Measurements from ENCODE around the gene EFL1.

DNA sequence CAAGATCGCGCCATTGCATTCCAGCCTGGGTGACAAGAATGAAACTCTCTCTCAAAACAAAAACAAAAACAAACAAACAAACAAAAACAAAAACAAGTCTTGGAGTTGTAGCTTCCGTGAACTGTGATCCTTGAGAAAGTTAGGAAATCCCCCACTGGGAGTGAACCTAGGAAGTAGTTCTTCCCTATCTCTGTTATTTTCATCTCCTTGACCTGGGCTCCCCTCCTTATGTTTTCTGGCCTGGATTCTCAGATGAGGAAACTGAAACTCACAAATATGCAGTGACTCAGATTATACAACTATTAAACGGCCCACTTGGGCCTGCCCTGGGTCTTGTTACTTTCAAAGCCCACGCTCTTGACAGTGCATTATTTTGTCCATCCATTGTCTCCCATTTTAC lies 29.7 kb upstream of the EFL1 start:
- TF ChIP-seq, protein P1, sequence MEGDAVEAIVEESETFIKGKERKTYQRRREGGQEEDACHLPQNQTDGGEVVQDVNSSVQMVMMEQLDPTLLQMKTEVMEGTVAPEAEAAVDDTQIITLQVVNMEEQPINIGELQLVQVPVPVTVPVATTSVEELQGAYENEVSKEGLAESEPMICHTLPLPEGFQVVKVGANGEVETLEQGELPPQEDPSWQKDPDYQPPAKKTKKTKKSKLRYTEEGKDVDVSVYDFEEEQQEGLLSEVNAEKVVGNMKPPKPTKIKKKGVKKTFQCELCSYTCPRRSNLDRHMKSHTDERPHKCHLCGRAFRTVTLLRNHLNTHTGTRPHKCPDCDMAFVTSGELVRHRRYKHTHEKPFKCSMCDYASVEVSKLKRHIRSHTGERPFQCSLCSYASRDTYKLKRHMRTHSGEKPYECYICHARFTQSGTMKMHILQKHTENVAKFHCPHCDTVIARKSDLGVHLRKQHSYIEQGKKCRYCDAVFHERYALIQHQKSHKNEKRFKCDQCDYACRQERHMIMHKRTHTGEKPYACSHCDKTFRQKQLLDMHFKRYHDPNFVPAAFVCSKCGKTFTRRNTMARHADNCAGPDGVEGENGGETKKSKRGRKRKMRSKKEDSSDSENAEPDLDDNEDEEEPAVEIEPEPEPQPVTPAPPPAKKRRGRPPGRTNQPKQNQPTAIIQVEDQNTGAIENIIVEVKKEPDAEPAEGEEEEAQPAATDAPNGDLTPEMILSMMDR (IDR thresholded peaks at IDR 0.05; ENCODE audit: low read length), result no peak
- no peak for TF ChIP-seq EZH2 (IDR thresholded peaks at IDR 0.05; ENCODE audit: borderline replicate concordance, low read length)

All from OCI-LY1 (cell line).